Measurements from ENCODE around the gene GLYATL1B. TPM values are rescaled to one million over a fixed set of nuclear protein-coding genes. Genes with fewer than 3 reads are reported as not detected.
"Not testable (repeated sequence)": the region's sequence is repeated elsewhere in the genome, so short reads cannot be mapped to it uniquely, and the experiment has no call there.

The GLYATL1B gene, protein sequence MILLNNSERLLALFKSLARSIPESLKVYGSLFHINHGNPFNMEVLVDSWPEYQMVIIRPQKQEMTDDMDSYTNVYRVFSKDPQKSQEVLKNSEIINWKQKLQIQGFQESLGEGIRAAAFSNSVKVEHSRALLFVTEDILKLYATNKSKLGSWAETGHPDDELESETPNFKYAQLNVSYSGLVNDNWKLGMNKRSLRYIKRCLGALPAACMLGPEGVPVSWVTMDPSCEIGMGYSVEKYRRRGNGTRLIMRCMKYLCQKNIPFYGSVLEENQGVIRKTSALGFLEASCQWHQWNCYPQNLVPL
- polyA plus RNA-seq (2012; ENCODE audit: insufficient read length, low read depth): not detected

DNA sequence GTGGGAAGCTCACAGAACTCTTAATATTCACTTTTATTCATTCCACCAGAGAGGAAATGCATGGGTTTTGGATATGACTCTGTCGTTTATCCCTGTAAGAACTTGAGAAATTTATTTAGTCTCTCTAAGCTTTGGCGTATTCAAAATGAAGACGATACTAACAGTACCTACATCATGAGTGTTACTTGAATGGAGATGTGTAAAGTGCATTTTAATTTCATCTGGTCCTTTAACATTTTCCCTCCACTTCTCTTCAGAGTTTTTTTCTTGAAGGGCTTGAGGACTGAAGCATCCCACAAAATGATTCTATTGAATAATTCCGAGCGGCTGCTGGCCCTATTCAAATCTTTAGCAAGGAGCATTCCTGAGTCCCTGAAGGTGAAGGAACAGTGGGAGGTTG, at the start of gene GLYATL1B:
TSS of gene GLYATL1B (plus strand) at position 301 of the 400 bp plus-strand sequence. CDS start at position 301, 0 bp downstream.
- TF ChIP-seq SIN3A (IDR thresholded peaks at IDR 0.05; ENCODE audit: borderline replicate concordance, insufficient read depth, low read length); POLR2AphosphoS5 (IDR thresholded peaks at IDR 0.05; ENCODE audit: low read depth, low read length); TAF1 (IDR thresholded peaks at IDR 0.05; ENCODE audit: borderline replicate concordance, insufficient read depth, low read length): not testable (repeated sequence)

DNA sequence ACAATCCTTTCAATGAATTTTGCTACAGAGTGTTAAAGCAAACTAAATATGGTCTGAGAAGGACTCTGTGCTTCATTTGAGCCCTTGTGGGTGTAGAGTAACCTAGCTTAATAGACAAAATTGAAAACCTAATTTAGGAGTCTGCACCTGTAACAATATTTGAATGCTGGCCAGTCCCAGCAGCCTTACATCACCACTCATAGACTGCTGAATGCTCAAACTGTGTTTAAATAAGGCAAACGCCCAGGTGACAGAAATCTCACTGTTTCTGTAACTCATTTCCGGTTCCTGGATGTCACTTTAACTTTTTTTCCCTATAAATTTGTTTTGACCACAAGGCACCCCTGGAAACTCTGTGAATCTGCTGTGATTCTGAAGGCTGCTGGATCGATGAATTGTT, 45.5 kb upstream of the GLYATL1B start:
- TF ChIP-seq, protein P1, sequence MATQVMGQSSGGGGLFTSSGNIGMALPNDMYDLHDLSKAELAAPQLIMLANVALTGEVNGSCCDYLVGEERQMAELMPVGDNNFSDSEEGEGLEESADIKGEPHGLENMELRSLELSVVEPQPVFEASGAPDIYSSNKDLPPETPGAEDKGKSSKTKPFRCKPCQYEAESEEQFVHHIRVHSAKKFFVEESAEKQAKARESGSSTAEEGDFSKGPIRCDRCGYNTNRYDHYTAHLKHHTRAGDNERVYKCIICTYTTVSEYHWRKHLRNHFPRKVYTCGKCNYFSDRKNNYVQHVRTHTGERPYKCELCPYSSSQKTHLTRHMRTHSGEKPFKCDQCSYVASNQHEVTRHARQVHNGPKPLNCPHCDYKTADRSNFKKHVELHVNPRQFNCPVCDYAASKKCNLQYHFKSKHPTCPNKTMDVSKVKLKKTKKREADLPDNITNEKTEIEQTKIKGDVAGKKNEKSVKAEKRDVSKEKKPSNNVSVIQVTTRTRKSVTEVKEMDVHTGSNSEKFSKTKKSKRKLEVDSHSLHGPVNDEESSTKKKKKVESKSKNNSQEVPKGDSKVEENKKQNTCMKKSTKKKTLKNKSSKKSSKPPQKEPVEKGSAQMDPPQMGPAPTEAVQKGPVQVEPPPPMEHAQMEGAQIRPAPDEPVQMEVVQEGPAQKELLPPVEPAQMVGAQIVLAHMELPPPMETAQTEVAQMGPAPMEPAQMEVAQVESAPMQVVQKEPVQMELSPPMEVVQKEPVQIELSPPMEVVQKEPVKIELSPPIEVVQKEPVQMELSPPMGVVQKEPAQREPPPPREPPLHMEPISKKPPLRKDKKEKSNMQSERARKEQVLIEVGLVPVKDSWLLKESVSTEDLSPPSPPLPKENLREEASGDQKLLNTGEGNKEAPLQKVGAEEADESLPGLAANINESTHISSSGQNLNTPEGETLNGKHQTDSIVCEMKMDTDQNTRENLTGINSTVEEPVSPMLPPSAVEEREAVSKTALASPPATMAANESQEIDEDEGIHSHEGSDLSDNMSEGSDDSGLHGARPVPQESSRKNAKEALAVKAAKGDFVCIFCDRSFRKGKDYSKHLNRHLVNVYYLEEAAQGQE (IDR thresholded peaks at IDR 0.05; ENCODE audit: insufficient read depth in 1 of 2, low read depth in 2 of 2, low read length in 2 of 2): no peak
- no peak for TF ChIP-seq TAF1 (IDR thresholded peaks at IDR 0.05; ENCODE audit: borderline replicate concordance, insufficient read depth, low read length)
- TF ChIP-seq FOXP2 (optimal IDR thresholded peaks at IDR 0.05; ENCODE audit: borderline replicate concordance, extremely low read depth, extremely low read length, insufficient read depth): no peak
- TF ChIP-seq SIN3A (IDR thresholded peaks at IDR 0.05; ENCODE audit: borderline replicate concordance, insufficient read depth, low read length): no peak
- no peak for TF ChIP-seq POLR2AphosphoS5 (IDR thresholded peaks at IDR 0.05; ENCODE audit: low read depth, low read length)

DNA sequence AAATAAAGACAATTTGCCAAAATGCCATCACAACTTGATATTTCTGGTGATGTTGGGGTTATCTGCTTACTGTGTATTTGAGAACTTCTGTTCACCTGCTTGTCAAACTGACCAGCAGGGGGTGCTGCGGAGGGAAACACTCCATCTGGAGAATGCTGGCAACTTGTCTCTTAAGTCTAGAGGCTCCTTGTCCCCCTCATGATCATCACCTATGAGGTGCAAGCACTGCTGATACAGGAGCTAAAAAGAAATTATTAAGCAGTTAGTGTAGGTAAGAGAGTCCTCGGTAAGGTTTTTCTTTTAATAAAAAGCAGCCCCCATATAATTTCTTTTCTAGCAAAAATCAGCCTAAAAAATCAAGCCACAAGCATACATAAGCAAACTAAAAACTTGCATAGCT, 32.7 kb upstream of the GLYATL1B start:
- TF ChIP-seq TAF1 (IDR thresholded peaks at IDR 0.05; ENCODE audit: borderline replicate concordance, insufficient read depth, low read length) (no peak), FOXP2 (optimal IDR thresholded peaks at IDR 0.05; ENCODE audit: borderline replicate concordance, extremely low read depth, extremely low read length, insufficient read depth) (no peak), SIN3A (IDR thresholded peaks at IDR 0.05; ENCODE audit: borderline replicate concordance, insufficient read depth, low read length) (no peak), POLR2AphosphoS5 (IDR thresholded peaks at IDR 0.05; ENCODE audit: low read depth, low read length) (no peak)
- TF ChIP-seq, protein P1 (IDR thresholded peaks at IDR 0.05; ENCODE audit: insufficient read depth in 1 of 2, low read depth in 2 of 2, low read length in 2 of 2): no peak

DNA sequence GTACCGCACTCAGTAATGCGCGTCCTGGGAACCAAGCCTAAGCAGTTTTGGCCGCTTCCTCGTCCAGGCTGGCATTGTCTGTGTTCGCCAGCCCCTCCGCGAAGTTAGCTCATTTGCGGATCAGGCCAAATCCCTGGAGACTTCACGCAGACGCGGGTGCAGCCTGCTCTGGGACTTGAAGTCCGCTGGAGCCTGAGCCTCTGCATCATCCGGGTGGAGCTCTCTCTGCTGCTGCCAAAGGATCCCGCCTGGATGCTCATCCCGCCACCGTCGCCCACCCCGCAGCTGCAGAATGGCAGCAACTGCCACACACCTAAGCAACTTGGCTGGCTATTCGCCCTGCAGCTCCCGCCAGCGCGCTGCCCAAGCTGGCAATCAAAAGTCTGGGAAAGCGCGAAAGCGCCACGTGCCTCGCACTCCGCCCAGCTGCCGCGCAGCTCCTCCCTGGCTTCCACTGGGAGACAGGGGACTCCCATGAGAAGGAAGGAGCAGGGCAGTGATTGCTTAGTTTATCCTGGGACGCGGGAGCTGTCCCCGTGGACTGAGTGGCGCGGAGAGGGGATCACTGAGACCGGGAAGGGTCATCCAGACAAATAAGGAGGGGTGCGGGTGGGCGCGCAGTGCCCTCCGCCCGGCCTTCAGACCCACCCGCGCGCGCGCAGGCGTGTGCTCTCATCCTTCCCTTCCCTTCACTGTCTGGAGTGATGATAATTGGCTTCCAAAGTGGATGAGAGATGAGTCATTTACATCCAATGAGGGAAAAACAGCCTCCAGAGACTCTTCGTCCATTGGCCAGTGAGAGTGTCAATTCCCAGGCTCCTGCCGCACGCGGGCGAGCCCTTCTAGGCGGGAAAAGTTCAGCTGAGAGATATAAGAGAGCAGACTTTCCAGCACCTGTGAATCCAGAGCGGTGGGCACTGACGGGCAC, 23.2 kb upstream of the GLYATL1B start:
- TF ChIP-seq POLR2AphosphoS5 (IDR thresholded peaks at IDR 0.05; ENCODE audit: low read depth, low read length) (no peak), TAF1 (IDR thresholded peaks at IDR 0.05; ENCODE audit: borderline replicate concordance, insufficient read depth, low read length) (no peak), FOXP2 (optimal IDR thresholded peaks at IDR 0.05; ENCODE audit: borderline replicate concordance, extremely low read depth, extremely low read length, insufficient read depth) (no peak), SIN3A (IDR thresholded peaks at IDR 0.05; ENCODE audit: borderline replicate concordance, insufficient read depth, low read length) (no peak)
- TF ChIP-seq, protein P1 (IDR thresholded peaks at IDR 0.05; ENCODE audit: insufficient read depth in 1 of 2, low read depth in 2 of 2, low read length in 2 of 2): no peak

DNA sequence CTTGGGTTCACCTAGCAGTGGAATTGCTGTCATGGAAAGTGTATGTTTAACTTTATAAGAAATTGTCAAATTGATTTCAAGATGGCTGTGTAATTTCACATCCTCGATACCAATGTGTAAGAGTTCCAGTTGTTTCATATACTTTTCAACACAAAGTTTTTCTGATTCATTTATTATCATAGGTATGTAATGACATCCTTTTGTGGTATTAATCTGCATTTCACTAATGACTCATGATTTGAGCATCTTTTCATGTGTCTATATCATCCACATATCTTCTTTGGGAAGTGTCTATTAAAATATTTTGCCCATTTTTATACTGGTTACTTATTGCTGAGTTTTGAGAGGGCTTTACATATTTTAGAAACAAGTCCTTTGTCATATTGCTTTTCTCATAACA, 17.0 kb upstream of the GLYATL1B start:
- no peak for TF ChIP-seq FOXP2 (optimal IDR thresholded peaks at IDR 0.05; ENCODE audit: borderline replicate concordance, extremely low read depth, extremely low read length, insufficient read depth)
- no peak for TF ChIP-seq SIN3A (IDR thresholded peaks at IDR 0.05; ENCODE audit: borderline replicate concordance, insufficient read depth, low read length)
- TF ChIP-seq POLR2AphosphoS5 (IDR thresholded peaks at IDR 0.05; ENCODE audit: low read depth, low read length): no peak
- TF ChIP-seq, protein P1 (IDR thresholded peaks at IDR 0.05; ENCODE audit: insufficient read depth in 1 of 2, low read depth in 2 of 2, low read length in 2 of 2): no peak
- no peak for TF ChIP-seq TAF1 (IDR thresholded peaks at IDR 0.05; ENCODE audit: borderline replicate concordance, insufficient read depth, low read length)

Data from PFSK-1 (cell line).